HEK293 (cell line): ENCODE measurements around the gene SLC6A13.

Experiments
- CTCF ChIA-PET: fragments of 350-600 bp; formaldehyde crosslinking; extraction: SDS; loops from one replicate; lab custom pipeline; 2021; ENCODE audit warnings: antibody characterized with exemption; lab: Yijun Ruan, JAX
- POLR2A ChIA-PET: fragments of 300-600 bp; formaldehyde crosslinking; extraction: SDS; loops from one replicate; lab custom pipeline; 2020; ENCODE audit warnings: antibody characterized with exemption, inconsistent platforms; lab: Yijun Ruan, JAX
- H3K27ac ChIP-seq: fragments of 200-500 bp; sonication (Bioruptor generic); 2 replicates; pipeline ENCODE4 v1.5.1; 2014; ENCODE audit warnings: low read depth, low read length, control low read depth, inconsistent platforms; ENCODE audit errors: extremely low read depth
- H3K36me3 ChIP-seq, 2 experiments: fragments of 200-500 bp in 1 of 2; sonication (Bioruptor generic) in 1 of 2; 1 replicate in 1 of 2; 2 replicates in 1 of 2; pipeline ENCODE4 v1.5.1; 2014 to 2017; ENCODE audit warnings: inconsistent platforms in 2 of 2, low read length in 2 of 2; ENCODE audit not compliant: control insufficient read depth in 2 of 2, insufficient read depth in 1 of 2
- H3K4me1 ChIP-seq: fragments of 200-500 bp; sonication (Bioruptor generic); 2 replicates; pipeline ENCODE4 v1.5.1; 2014; ENCODE audit warnings: mild to moderate bottlenecking, low read length, inconsistent platforms; ENCODE audit not compliant: control insufficient read depth, insufficient read depth
- H3K4me3 ChIP-seq: 2 replicates; pipeline ENCODE4 v1.5.1; 2011; ENCODE audit warnings: low read depth, mild to moderate bottlenecking, control low read depth, low read length, moderate library complexity
- H3K9me3 ChIP-seq: fragments of 200-500 bp; sonication (Bioruptor generic); 2 replicates; pipeline ENCODE4 v1.5.1; 2014; ENCODE audit warnings: low read depth, low read length, inconsistent platforms; ENCODE audit not compliant: control insufficient read depth, insufficient read depth
- MZF1 ChIP-seq: fragments of 450-650 bp; formaldehyde crosslinking; IDR thresholded peaks from 2 replicates; pipeline ENCODE4 v1.5.1; 2017; ENCODE audit warnings: missing biosample characterization, missing genetic modification characterization, borderline replicate concordance
- SP3 ChIP-seq: fragments of 450-650 bp; formaldehyde crosslinking; IDR thresholded peaks from 2 replicates; pipeline ENCODE4 v1.5.1; 2016; ENCODE audit warnings: missing biosample characterization, missing genetic modification characterization
- ZBTB11 ChIP-seq: fragments of 450-650 bp; formaldehyde crosslinking; conservative IDR thresholded peaks from 2 replicates; pipeline ENCODE4 v1.5.1; 2016; ENCODE audit warnings: low read depth, missing biosample characterization, missing genetic modification characterization
- ZFHX2 ChIP-seq: fragments of 450-650 bp; formaldehyde crosslinking; conservative IDR thresholded peaks from 2 replicates; pipeline ENCODE4 v1.5.1; 2016; ENCODE audit warnings: missing biosample characterization, missing genetic modification characterization
- ZIC2 ChIP-seq: fragments of 450-650 bp; formaldehyde crosslinking; IDR thresholded peaks from 2 replicates; pipeline ENCODE4 v1.5.1; 2016; ENCODE audit warnings: missing biosample characterization, missing genetic modification characterization
- ZNF16 ChIP-seq: fragments of 450-650 bp; formaldehyde crosslinking; IDR thresholded peaks from 2 replicates; pipeline ENCODE4 v1.5.1; 2016; ENCODE audit warnings: low read depth, missing biosample characterization, missing genetic modification characterization
- ZNF2 ChIP-seq: fragments of 450-650 bp; formaldehyde crosslinking; IDR thresholded peaks from 2 replicates; pipeline ENCODE4 v1.5.1; 2016; ENCODE audit warnings: missing biosample characterization, missing genetic modification characterization
- ZNF280C ChIP-seq: fragments of 450-650 bp; formaldehyde crosslinking; IDR thresholded peaks from 2 replicates; pipeline ENCODE4 v1.5.1; 2016; ENCODE audit warnings: missing biosample characterization, missing genetic modification characterization
- ZNF510 ChIP-seq: fragments of 450-650 bp; formaldehyde crosslinking; IDR thresholded peaks from 2 replicates; pipeline ENCODE4 v1.5.1; 2018; ENCODE audit warnings: mild to moderate bottlenecking, missing genetic modification characterization, missing biosample characterization; ENCODE audit not compliant: insufficient replicate concordance
- ZNF518A ChIP-seq: fragments of 450-650 bp; formaldehyde crosslinking; conservative IDR thresholded peaks from 2 replicates; pipeline ENCODE4 v1.5.1; 2016; ENCODE audit warnings: low read depth, missing biosample characterization, missing genetic modification characterization
- ZNF792 ChIP-seq: fragments of 450-650 bp; formaldehyde crosslinking; IDR thresholded peaks from 2 replicates; pipeline ENCODE4 v1.5.1; 2016; ENCODE audit warnings: missing biosample characterization, missing genetic modification characterization
- ZSCAN30 ChIP-seq: fragments of 450-650 bp; IDR thresholded peaks from 2 replicates; pipeline ENCODE4 v1.5.1; 2018; ENCODE audit warnings: missing biosample characterization, mild to moderate bottlenecking, missing genetic modification characterization, moderate library complexity

SLC6A13 gene

GRCh38 chr12:254912-255311 is 7.7 kb downstream of the SLC6A13 start (continued):
- no peak for TF ChIP-seq ZNF518A (tag by site-specific recombination)
- TF ChIP-seq ZNF2 (tag by site-specific recombination), result no peak
- no peak for TF ChIP-seq SP3 (tag by site-specific recombination)
- TF ChIP-seq MZF1 (tag by site-specific recombination), result no peak
- TF ChIP-seq ZBTB11, result no peak

GRCh38 chr12:254039-254438 is 8.6 kb downstream of the SLC6A13 start:
- CTCF ChIA-PET, result interaction anchor here (0.7 to 1.4 kb wide), 2 partner anchors 8 to 34 kb away, joined by 3 read pairs; partner anchors contain the start of gene SLC6A13
- Histone ChIP-seq H3K9me3 (no peaks in the 10 kb centered on the region), H3K4me3 (no peak overlapping the region), H3K27ac (no peak overlapping the region), H3K36me3 (no peaks in the 10 kb centered on the region), H3K4me1 (no peaks in the 10 kb centered on the region)
- no peak for TF ChIP-seq ZIC2 (tag by site-specific recombination)
- no peak for TF ChIP-seq ZFHX2 (tag by site-specific recombination)
- TF ChIP-seq ZNF16, result no peak
- TF ChIP-seq ZNF792 (tag by site-specific recombination), result no peak
- no peak for TF ChIP-seq ZNF510 (tag by site-specific recombination)
- TF ChIP-seq ZNF280C (tag by site-specific recombination), result no peak
- TF ChIP-seq ZSCAN30 (tag by site-specific recombination), result no peak
- POLR2A ChIA-PET, result no interaction called here
